C4-2B (cell line): Measurements from ENCODE around the gene TUBGCP6.

ENCODE experiments used
- ZFX ChIP-seq: fragments of 450-650 bp; IDR thresholded peaks from 2 replicates; pipeline ENCODE4 v1.6.1; 2017
- TF ChIP-seq, protein P1 (sequence below): fragments of 450-650 bp; conservative IDR thresholded peaks from 2 replicates; pipeline ENCODE4 v1.5.1; 2017; ENCODE audit warnings: mild to moderate bottlenecking

DNA sequence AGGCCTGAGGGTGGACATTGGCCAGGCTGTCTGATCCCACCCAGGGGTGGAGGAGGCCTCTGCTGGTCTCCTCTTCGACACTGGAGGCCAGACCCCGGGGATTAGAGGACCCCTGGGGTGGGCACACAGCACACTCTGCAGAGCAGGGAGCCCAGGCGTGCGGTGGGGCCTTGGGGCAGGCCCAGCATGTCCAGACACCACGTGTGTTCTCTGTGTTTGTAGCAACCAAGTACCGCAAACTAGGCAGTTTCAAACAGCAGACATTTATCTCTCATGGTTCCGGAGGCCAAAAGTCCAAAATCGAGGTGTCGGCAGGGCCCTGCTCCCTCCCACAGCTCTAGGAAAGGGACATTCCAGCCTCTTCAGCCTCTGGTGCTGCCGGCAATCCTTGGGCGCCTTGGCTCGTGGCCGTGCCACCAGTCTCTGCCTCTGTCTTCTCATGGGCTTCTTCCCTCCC, 72.8 kb downstream of the TUBGCP6 start:
- TF ChIP-seq, protein P1, sequence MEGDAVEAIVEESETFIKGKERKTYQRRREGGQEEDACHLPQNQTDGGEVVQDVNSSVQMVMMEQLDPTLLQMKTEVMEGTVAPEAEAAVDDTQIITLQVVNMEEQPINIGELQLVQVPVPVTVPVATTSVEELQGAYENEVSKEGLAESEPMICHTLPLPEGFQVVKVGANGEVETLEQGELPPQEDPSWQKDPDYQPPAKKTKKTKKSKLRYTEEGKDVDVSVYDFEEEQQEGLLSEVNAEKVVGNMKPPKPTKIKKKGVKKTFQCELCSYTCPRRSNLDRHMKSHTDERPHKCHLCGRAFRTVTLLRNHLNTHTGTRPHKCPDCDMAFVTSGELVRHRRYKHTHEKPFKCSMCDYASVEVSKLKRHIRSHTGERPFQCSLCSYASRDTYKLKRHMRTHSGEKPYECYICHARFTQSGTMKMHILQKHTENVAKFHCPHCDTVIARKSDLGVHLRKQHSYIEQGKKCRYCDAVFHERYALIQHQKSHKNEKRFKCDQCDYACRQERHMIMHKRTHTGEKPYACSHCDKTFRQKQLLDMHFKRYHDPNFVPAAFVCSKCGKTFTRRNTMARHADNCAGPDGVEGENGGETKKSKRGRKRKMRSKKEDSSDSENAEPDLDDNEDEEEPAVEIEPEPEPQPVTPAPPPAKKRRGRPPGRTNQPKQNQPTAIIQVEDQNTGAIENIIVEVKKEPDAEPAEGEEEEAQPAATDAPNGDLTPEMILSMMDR, result no peak
- TF ChIP-seq ZFX, result no peak
